Retinal pigment epithelial cell (primary cell): ENCODE data around the gene ENTPD6.
"Not testable (repeated sequence)": the region's sequence is repeated elsewhere in the genome, so short reads cannot be mapped to it uniquely, and the experiment has no call there.

Experiments
- DNase-seq: peaks from one replicate; pipeline ENCODE4 v3.0.0-alpha.2; 2010; ENCODE audit warnings: low read depth
- H3K4me3 ChIP-seq: 2 replicates; pipeline ENCODE4 v1.5.1; 2011; ENCODE audit warnings: mild to moderate bottlenecking, low read length, control low read depth, moderate library complexity
- TF ChIP-seq, protein P1 (sequence below): conservative IDR thresholded peaks from 2 replicates; pipeline ENCODE4 v1.5.1; 2011; ENCODE audit warnings: low read depth, low read length, control low read depth, inconsistent platforms

Gene ENTPD6

DNA sequence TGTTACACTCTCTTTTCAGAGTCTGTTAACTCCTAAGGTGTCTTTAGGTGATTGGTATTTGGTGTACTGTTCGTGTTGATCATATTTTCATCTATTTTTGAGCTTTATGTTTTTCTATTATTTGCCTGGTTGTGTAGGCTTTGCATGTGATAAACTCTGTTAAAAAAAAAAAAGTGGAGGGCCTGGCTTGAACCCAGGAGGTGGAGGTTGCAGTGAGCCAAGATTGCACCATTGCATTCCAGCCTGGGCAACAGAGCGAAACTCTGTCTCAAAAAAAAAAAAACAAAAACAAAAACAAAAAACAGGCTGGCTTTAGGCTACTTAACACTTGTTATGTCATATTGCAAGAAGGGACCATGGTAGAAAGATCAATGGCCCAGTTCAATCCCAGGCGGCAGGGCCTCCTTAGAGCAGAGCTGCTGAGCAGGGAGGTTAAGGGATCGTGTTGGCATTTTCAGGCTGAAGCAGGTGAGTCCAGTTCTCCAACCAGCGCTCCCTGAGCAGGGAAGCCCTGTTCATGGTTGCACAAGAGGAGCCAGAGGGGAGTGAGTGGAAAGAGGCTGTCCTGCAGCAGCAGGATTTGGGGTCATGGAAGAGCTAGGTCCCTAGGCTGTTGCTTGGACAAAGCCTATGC lies 60.8 kb downstream of the ENTPD6 start:
- TF ChIP-seq, protein P1, sequence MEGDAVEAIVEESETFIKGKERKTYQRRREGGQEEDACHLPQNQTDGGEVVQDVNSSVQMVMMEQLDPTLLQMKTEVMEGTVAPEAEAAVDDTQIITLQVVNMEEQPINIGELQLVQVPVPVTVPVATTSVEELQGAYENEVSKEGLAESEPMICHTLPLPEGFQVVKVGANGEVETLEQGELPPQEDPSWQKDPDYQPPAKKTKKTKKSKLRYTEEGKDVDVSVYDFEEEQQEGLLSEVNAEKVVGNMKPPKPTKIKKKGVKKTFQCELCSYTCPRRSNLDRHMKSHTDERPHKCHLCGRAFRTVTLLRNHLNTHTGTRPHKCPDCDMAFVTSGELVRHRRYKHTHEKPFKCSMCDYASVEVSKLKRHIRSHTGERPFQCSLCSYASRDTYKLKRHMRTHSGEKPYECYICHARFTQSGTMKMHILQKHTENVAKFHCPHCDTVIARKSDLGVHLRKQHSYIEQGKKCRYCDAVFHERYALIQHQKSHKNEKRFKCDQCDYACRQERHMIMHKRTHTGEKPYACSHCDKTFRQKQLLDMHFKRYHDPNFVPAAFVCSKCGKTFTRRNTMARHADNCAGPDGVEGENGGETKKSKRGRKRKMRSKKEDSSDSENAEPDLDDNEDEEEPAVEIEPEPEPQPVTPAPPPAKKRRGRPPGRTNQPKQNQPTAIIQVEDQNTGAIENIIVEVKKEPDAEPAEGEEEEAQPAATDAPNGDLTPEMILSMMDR, result no peak
- DNase-seq, result no peak
- H3K4me3 ChIP-seq, result no peak overlapping the region

DNA sequence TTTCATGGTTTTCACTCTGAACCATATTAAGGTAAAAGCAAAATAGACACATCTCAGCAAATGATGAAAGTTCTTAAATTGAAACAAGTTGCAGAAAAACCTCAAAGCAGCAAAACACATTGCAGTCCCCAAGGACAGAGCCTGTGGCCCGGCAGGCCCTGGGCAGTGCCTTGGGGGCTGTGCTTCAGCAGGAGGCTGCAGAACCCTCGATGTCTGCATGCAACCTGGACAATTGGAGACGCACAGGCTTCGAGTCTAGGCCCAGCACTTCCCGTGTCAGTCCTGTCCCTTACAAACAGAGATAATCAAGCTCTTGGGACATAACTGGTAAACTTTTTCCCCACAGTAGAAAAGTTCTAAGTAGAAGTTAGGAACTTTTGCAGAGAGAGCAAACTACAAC lies 61.6 kb downstream of the ENTPD6 start:
- no peak overlapping the region for H3K4me3 ChIP-seq
- no peak for DNase-seq
- TF ChIP-seq, protein P1, result no peak

DNA sequence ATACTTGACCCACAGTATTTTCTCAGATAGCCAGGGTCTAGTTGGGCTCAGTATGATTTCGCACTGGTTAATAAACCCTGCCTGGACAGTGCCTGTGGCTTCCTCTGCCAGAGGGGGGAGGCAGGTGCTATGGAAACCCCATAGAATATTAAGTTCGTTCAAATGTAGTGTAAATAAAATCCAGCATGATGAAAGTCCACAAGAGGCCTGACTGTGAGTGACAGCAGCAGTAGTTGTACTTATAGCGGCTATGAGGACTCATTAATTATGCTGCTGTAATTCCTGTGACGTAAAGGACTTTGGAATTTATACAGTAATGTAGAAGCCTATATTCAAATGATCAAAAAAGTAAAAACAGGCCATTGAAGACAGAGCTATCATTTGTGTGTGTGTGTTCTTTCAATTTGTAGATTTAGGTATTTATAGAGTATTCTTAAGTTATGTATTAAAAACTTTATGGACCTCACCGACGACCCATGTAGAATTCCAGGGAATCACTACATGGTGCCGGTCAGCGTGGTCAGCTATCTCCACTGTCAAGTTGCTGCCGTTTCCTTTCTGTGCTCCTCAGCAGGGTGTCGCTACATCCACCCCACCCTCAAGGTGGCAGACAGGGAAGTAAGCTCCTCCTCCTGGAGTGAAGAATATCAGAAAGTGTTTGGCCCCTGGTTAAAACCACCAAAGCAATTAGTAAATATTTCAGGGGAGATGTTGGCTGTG lies 62.4 kb downstream of the ENTPD6 start:
- H3K4me3 ChIP-seq, result no peak overlapping the region
- no peak for DNase-seq
- TF ChIP-seq, protein P1, result no peak

DNA sequence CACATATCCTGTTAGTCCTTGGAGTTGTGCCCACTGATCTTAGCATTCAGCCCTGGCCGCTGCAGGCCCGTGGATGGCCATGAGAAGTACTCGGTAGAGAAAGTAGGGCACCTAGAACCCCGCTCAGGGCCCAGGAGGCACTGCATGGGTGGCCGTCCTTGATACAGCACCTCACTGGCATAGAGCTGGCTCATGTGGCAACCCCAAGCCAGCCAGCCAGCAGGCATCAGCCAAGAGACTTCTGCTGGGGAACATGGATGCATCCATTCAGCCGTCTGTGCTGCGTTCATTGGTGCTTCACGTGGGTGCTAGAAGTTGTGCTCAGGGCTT lies 62.9 kb downstream of the ENTPD6 start:
- TF ChIP-seq, protein P1, result no peak
- H3K4me3 ChIP-seq, result no peak overlapping the region
- no peak for DNase-seq

DNA sequence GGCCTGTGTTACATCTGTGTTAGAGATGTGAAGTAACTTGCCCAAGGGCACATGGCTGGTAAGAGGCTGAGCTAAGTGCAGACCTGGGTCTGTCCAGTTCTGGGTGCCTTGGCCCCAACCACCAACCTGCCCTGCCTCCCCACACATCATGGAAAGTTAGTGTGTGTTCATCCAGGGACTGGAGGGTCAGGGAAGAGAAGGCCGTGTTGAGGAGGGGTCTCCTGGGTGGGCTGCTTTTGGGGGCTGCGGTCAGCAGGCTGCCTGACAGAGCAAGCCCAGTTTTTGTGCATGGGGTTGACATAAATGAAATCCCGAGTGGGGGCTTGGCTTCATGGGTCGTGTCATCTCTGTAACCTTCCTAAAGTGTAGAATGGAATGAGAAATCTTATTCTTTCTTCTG lies 63.3 kb downstream of the ENTPD6 start:
- TF ChIP-seq, protein P1, result no peak
- DNase-seq, result no peak
- no peak overlapping the region for H3K4me3 ChIP-seq

DNA sequence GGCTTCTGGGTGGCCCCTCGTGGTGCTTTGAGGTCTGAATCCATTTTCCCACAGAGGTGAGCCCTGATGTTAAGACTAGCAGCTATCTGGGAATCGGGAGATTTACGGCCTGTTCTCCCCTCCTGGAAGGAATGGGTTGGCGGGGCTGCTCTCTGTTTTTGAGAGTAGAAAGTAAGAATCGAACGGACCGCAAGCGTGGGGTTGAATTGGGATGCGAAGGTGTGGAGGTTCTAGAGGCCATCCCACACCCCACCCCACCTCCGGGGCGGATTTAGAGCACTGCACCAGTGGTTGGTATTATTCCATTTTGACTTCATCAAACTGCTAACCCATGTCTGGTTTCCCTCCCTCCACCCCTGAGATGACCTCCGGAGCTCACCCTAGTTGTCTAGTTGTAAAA lies 63.8 kb downstream of the ENTPD6 start:
- TF ChIP-seq, protein P1, result no peak
- no peak overlapping the region for H3K4me3 ChIP-seq
- no peak for DNase-seq

DNA sequence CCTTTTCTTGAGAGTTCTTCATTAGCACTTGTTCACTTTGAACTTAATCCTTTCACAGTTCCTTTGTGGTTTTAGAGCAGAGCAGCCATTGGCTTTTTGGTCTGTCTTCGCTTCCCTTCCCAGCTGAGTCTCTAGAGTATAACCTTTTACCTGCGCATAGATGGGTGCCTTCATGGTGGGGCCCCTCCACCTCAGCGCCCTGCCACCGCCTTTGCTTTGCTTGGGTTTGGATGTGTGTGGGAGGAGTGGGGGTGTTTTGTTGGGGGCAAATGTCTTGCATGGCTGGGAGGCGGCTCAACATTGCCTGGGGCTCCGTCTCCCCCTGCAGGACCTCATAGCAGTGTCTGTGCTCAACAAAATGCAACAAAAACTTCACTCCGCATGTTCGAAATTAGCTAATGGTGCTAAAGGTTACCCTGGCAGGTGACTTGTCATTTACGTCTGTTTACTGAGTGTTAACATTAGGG lies 64.3 kb downstream of the ENTPD6 start:
- TF ChIP-seq, protein P1, result no peak
- H3K4me3 ChIP-seq, result no peak overlapping the region
- no peak for DNase-seq

DNA sequence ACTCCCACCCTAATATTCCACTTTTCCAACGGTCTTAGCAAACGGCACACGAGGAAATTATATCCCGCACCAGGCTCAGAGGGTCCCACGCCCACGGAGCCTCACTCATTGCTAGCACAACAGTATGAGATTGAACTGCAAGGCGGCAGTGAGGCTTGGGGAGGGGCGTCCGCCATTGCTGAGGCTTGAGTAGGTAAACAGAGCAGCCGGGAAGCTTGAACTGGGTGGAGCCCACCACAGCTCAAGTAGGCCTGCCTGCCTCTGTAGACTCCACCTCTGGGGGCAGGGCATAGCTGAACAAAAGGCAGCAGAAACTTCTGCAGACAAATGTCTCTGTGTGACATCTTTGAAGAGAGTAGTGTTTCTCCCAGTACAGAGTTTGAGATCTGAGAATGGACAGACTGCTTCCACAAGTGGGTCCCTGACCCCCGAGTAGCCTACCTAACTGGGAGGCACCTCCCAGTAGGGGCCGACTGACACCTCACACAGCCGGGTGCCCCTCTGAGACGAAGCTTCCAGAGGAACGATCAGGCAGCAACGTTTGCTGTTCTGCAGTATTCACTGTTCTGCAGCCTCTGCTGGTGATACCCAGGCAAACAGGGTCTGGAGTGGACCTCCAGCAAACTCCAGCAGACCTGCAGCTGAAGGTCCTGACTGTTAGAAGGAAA lies 65.4 kb downstream of the ENTPD6 start:
- DNase-seq, result not testable (repeated sequence)

More for the DNA sequence above, 65.4 kb downstream of the ENTPD6 start:
- H3K4me3 ChIP-seq, result not testable (repeated sequence)
